Transverse colon (tissue), 4 donors: ENCODE measurements around the gene ARHGAP32. TPM values are rescaled to one million over a fixed set of nuclear protein-coding genes. Genes with fewer than 3 reads are reported as not detected.

Experiments used
- DNase-seq: peaks from one replicate; pipeline ENCODE4 v3.0.0-alpha.2; 2019
- H3K27ac ChIP-seq, 4 donors: fragments of 200-600 bp; sonication (generic); 2 replicates each; pipeline ENCODE4 v1.5.1; 2016 to 2018; ENCODE audit warnings: inconsistent platforms in 4 of 4
- H3K27me3 ChIP-seq: fragments of 200-600 bp; sonication (generic); 2 replicates; pipeline ENCODE4 v1.5.1; 2017; ENCODE audit warnings: inconsistent platforms
- H3K36me3 ChIP-seq, 4 donors: fragments of 200-600 bp; sonication (generic); 2 replicates each; pipeline ENCODE4 v1.5.1; 2017 to 2019; ENCODE audit warnings: inconsistent platforms in 4 of 4
- H3K4me1 ChIP-seq, 4 donors: fragments of 200-600 bp; sonication (generic); 2 replicates each; pipeline ENCODE4 v1.5.1; 2017 to 2020; ENCODE audit warnings: inconsistent platforms in 4 of 4
- H3K4me3 ChIP-seq, 4 donors: fragments of 200-600 bp; sonication (generic); 1 replicate in 1 of 4; 2 replicates in 3 of 4; pipeline versions ENCODE4 v1.5.1 to v1.6.1; 2017 to 2019; ENCODE audit warnings: inconsistent platforms in 4 of 4
- H3K9me3 ChIP-seq, 2 donors: fragments of 200-600 bp; sonication (generic); 2 replicates each; pipeline ENCODE4 v1.5.1; 2017 to 2019; ENCODE audit warnings: inconsistent platforms in 2 of 2
- CTCF ChIP-seq, 5 experiments: fragments of 200-600 bp in 3 of 5; fragments of 450-650 bp in 2 of 5; sonication (generic) in 3 of 5; IDR thresholded peaks; 1 replicate in 2 of 5; 2 replicates in 3 of 5; pipeline ENCODE4 v1.5.1; 2016 to 2017; ENCODE audit warnings: antibody characterized with exemption in 5 of 5, inconsistent platforms in 3 of 5, mild to moderate bottlenecking in 2 of 5, moderate library complexity in 1 of 5
- EP300 ChIP-seq: sonication (generic); formaldehyde crosslinking; IDR thresholded peaks from one replicate; pipeline ENCODE4 v1.6.1; 2017; ENCODE audit warnings: antibody characterized with exemption, low read depth
- POLR2A ChIP-seq: fragments of 450-650 bp; IDR thresholded peaks from one replicate; pipeline ENCODE4 v1.6.1; 2016; ENCODE audit warnings: antibody characterized with exemption, mild to moderate bottlenecking, moderate library complexity
- POLR2AphosphoS5 ChIP-seq, 3 donors: sonication (generic); formaldehyde crosslinking; IDR thresholded peaks; one replicate each; pipeline ENCODE4 v1.6.1; 2016; ENCODE audit warnings: antibody characterized with exemption in 3 of 3
- WGBS, 2 donors: methylation state at CpG; one replicate each; pipeline ENCODE4 v1.1.5; 2018; ENCODE audit warnings: low coverage in 1 of 2; 5-methylcytosine and 5-hydroxymethylcytosine counted together
- in situ Hi-C, 4 donors: fragments of 200-750 bp; cut with MboI; loops; one replicate each; pipeline versions ENCODE4 v1.15.0 to v1.15.1; 2017; ENCODE audit warnings: low sequenced_read_pairs in 3 of 4, low pct_ligation_motif_present in 1 of 4, low pct_unique_long_range_greater_than_20kb in 1 of 4
- intact Hi-C: fragments of 100-400 bp; cut with DNase I; formaldehyde crosslinking; loops from one replicate; pipeline ENCODE4 v1.15.1; 2023; ENCODE audit warnings: low total_unique reads
- total RNA-seq, 4 donors: library from RNA; depleted of rRNA; stranded (reverse); fragments of >200 nt; gene quantifications; one replicate each; pipeline ENCODE4 v1.1.0, GENCODE V29; 2016

The ARHGAP32 gene
- total RNA-seq, 4 donors from 2014 or later, result 66.9 to 86.9 (median 74.8) TPM

GRCh38 chr11:128988242-128988970 lies 203.7 kb downstream of the ARHGAP32 start:
- peaks cover 0 to 12% (median 0%) of the 10 kb centered on the region in 4 donors for H3K36me3 ChIP-seq
- no peaks in the 10 kb centered on the region for H3K4me1 ChIP-seq
- TF ChIP-seq POLR2AphosphoS5 (IDR thresholded peaks at IDR 0.05), result no peak
- TF ChIP-seq EP300, result no peak
- no peak for TF ChIP-seq POLR2A
- no peak for TF ChIP-seq CTCF (IDR thresholded peaks at IDR 0.05)
- in situ Hi-C loops, result no loop called here
- no peaks in the 10 kb centered on the region for H3K27me3 ChIP-seq
- intact Hi-C loops, result no loop called here
- peak overlapping the region in 1 of 4 donors; percentile 3 for H3K27ac ChIP-seq
- no peaks in the 10 kb centered on the region for H3K9me3 ChIP-seq
- no peak overlapping the region for H3K4me3 ChIP-seq
- no peak for DNase-seq

DNA sequence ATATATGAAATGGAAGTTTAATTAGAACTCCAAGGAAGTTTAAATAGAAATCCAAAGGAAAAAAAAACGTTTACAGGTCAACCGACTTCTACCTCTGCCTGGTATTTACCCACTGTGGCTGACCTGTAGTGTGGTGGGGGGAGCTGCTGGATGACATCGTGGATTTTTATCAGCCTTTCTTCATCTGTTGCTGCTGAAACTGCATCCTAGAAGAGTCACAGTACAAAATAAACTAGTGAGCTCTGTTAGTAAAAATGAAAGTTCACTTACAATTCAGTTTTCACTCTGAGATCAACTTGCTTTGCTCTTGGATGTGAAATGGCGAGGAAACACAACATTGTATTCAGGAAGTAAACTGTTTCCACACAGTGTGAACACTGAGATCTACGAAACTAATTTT lies 206.2 kb downstream of the ARHGAP32 start:
- Histone ChIP-seq H3K9me3 (no peaks in the 10 kb centered on the region), H3K4me1 (no peaks in the 10 kb centered on the region), H3K27me3 (no peaks in the 10 kb centered on the region), H3K27ac (no peak overlapping the region), H3K4me3 (no peak overlapping the region), H3K36me3 (peaks cover 0 to 21% (median 0%) of the 10 kb centered on the region in 4 donors)
- no peak for DNase-seq
- intact Hi-C loops, result no loop called here
- in situ Hi-C loops, result no loop called here
- no peak for TF ChIP-seq EP300
- 60 to 76% methylated on average over 2 to 5 of the region's 5 CpGs for WGBS, 2 donors

- Histone ChIP-seq H3K4me1 (no peaks in the 10 kb centered on the region), H3K36me3 (peaks cover 0 to 40% (median 10%) of the 10 kb centered on the region in 4 donors), H3K9me3 (no peaks in the 10 kb centered on the region), H3K27me3 (no peaks in the 10 kb centered on the region), H3K4me3 (no peak overlapping the region), H3K27ac (no peak overlapping the region)
- in situ Hi-C loops (no loop called here), intact Hi-C loops (no loop called here)
- no peak for TF ChIP-seq POLR2A
- TF ChIP-seq POLR2AphosphoS5 (IDR thresholded peaks at IDR 0.05), result no peak
- TF ChIP-seq CTCF (IDR thresholded peaks at IDR 0.05), result no peak
- TF ChIP-seq EP300, result no peak
- 85 to 97% methylated on average over 7 to 8 of the region's 8 CpGs for WGBS, 2 donors
- no peak for DNase-seq
Measured at GRCh38 chr11:128983023-128983422, 209.1 kb downstream of the ARHGAP32 start.

DNA sequence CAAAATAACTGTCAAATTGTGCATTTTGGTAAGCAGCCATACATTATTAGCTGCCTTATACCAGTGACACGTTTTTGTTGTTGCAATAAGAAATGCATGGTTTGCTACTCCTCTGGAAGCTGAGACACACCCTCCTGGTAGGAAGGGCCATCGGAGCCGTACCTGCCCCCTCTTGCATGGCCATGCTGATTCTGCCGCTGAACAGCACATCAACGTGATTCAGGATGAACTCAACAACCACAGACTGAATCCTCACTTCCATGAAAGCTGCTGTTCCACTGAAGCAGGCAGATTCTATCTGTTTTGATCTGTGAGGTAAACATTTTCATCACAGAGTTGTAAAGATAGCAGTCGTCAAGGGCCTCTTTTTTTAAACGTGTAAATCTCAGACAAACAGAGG lies 210.9 kb downstream of the ARHGAP32 start:
- peaks cover 0 to 50% (median 19%) of the 10 kb centered on the region in 4 donors for H3K36me3 ChIP-seq

More for the DNA sequence above, 210.9 kb downstream of the ARHGAP32 start:
- H3K4me1 ChIP-seq, result no peaks in the 10 kb centered on the region
- WGBS, 2 donors, result 63 to 65% methylated on average over 7 of the region's 7 CpGs
- in situ Hi-C loops, result no loop called here
- no peak overlapping the region for H3K4me3 ChIP-seq
- no peak for DNase-seq
- no peaks in the 10 kb centered on the region for H3K27me3 ChIP-seq
- intact Hi-C loops, result no loop called here
- no peaks in the 10 kb centered on the region for H3K9me3 ChIP-seq
- H3K27ac ChIP-seq, result no peak overlapping the region
- no peak for TF ChIP-seq POLR2AphosphoS5 (IDR thresholded peaks at IDR 0.05)
- TF ChIP-seq EP300, result no peak
- no peak for TF ChIP-seq POLR2A
- no peak for TF ChIP-seq CTCF (IDR thresholded peaks at IDR 0.05)
